NCI-H128 (cell line): ENCODE data around the gene CCDC117.

Source experiments
- DNase-seq: peaks from one replicate; lab custom pipeline; 2025; ENCODE audit not compliant: unreplicated experiment; lab: John Stamatoyannopoulos, UW

Gene CCDC117

GRCh38 chr22:28826921-28827320 is 54.4 kb downstream of the CCDC117 start:
- DNase-seq, result no peak

DNA sequence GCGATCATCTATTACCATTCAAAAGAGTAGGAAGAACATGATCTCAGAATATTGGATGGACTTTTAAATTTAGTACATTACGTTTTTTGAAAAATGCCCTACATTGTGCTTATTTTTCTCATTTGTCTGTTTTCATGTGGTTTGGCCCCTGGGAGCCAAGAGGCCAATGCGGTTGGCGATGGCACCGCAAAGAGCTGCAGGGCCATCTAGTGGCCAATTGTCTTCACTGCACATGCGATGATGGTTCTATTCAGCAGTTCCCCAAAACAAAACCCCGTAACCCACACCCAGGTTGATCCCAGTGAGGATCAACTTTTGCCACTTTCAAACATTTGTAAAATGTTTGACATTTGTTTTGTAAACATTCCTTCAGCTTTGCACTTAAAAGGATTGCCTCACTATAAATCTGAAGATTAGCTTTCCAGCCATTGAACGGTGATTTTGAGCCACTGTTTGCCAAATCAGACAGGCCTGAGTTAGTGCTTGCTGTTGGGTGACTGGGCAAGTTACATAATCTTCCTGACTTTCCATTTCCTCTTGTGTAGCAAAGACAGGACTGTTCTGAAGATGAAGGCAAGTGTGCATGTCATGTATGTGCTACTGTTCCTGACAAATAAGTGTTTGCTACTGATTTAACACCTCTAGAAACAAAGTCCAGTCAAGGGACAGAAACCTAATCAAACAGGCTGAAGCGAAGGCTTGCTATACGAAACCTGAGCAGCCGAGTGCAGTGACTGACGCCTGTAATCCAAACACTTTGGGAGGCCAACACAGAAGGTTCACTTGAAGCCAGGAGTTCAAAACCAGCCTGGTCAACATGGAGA is 57.1 kb downstream of the CCDC117 start:
- DNase-seq, result no peak

DNA sequence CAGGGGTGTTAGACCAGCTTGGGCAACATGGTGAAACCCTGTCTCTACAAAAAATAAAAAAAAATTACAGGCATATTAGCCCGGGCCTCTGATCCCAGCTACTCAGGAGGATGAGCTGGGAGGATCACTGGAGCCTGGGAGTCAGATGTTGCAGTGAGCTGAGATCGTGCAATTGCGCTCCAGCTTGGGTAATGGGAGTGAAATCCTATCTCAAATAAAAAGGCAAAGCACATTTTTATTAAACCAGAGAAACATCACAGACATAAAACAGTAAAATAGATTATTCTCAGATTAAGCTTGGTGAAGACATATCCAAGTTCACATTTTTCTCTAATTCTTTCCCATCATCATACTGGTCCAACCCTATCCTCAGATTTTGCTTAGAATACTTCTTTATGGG is 57.9 kb downstream of the CCDC117 start:
- DNase-seq, result no peak

- no peak for DNase-seq
These were observed 58.9 kb downstream of the CCDC117 start for GRCh38 chr22:28831140-28832072.

DNA sequence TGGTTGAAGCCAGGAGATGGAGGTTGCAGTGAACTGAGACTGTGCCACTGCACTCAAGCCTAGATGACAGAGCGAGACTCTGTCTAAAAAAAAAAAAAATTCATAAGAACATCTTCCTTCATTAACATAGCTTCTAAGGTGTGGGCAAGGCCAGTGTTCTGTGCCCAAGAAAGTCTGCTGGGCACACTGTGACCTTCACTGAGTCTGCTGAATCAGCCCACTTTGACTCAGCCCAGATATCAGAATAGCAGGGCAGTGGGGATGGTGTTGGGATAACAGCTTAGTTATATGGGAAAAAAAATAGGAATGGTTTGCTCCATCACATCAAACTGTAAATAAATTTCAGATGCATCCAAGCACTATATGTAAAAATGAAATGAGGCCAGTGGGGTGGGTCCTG is 60.2 kb downstream of the CCDC117 start:
- no peak for DNase-seq

DNA sequence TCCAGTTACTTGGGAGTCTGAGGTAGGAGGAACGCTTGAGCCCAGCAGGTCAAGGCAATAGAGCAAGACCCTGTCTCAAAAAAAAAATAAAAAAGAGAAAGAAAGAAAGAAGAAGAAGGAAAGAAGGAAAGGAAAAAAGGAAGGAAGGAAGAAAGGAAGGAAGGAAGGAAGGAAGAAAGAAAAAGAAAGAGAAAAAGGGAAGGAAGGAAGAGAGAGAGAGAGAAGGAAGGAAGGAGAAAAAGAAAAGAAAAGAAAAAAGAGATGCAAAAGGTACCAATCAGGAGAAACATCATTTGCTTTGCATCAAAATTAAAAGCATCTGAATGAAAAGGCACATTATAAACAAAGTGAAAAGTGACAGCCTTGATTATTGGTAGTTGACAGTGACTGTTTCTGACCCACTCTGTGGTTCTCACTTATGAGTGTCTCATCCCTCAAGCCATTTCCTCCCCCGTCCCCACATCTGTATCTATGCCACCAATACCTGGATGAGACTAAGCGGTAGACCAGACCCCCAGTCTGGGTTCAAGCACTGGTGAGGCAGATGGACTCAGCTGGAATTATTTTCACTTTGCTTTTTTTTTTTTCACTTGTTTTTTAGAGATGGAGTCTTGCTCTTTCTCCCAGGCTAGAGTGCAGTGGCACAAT is 60.9 kb downstream of the CCDC117 start:
- no peak for DNase-seq

DNA sequence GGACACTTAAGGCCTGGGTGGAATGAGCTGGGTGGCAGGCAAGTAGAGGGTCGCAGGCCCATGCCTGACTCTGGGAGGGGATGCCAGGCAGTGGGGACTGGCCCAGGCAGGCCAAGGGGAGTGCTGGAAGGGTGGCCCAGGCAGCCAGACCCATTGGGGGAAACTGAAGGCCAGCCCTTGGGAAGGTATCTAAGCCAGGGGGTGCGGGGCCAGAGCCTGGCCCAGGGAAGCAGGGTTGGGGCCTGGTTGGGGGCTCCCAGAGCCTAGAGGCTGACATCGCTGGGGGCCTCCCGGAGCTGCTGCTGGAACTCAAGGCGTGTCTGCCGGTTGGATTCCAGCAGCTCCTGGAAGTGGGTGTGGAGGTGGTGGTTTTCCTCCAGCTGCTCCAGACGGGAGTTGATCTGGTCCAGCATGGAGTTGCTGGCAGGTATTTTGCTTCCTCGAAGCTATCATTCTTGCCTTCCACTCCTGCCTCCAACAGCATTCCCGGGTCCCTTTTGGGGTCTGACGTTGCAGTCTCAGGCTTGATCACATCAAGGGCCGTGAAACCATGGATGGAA is 63.2 kb downstream of the CCDC117 start:
- no peak for DNase-seq

DNA sequence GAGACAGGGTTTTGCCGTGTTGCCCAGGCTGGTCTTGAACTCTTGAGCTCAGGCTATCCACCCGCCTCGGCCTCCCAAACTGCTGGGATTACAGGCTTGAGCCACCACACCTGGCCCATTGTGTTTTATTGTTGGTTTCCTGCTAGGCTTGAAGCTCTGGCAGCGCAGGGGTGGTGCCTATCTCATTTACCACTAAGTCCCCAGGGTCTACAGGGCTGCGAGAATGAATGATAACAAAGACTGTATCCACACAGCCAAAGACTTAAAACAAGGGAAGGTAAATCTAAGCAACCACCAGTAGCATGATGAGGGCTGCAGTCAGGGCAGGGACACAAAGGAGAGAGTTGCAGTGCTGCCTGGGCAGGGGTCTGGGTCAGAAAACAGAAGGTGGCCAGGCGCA is 65.1 kb downstream of the CCDC117 start:
- DNase-seq, result no peak
